ENCODE measurements around the gene HCRTR2. TPM values are rescaled to one million over a fixed set of nuclear protein-coding genes. Genes with fewer than 3 reads are reported as not detected.

HCRTR2 gene
- total and polyA plus RNA-seq, 4 donors, result not detected

Other genes starting within 250 kb of the HCRTR2 start
- gene GFRAL, start 153.0 kb downstream of the HCRTR2 start, total RNA-seq, result not detected
- gene GFRAL, start 153.0 kb downstream of the HCRTR2 start, polyA plus RNA-seq, result not detected

Measured in aorta (tissue), 4 donors.